NCI-H1436 treated with DMSO at 0.1 percent for 48 hours (cell line): ENCODE results near the gene RBM20.

Source experiments
- DNase-seq: peaks from one replicate; lab custom pipeline; 2025; lab: John Stamatoyannopoulos, UW

RBM20 gene

DNA sequence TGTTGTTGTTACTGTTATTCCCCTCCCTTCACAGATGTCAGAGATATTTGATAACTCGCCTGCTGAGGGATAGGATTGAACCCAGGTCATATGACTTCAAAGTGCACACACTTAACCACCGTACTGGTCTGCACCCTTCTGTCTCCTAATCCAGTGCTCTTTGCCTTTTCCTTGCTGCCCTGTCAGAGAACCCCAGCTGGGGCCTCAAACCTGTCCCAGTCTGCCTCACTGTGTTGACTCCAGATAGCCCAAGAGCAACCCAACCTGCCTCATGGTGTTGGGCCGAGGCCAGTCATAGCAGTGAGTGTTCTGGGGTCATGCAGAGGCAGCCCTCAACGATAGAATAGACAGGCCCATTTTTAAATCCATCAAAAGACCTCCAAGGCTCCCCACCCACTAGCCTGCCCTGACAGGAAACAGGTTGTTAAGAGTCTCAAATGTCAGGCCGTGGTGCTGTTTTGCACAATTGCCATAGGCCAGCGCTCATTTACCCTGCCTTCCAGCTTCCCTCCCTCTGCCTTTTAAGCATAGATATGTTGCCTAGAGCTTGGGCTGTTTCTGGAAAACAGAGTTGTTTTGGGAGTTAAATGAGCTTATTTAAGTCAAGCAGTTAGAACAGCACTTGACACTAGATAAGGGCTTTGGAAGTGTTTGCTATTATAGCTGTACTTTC lies 190.6 kb downstream of the RBM20 start:
- peak; percentile 95 for DNase-seq

DNA sequence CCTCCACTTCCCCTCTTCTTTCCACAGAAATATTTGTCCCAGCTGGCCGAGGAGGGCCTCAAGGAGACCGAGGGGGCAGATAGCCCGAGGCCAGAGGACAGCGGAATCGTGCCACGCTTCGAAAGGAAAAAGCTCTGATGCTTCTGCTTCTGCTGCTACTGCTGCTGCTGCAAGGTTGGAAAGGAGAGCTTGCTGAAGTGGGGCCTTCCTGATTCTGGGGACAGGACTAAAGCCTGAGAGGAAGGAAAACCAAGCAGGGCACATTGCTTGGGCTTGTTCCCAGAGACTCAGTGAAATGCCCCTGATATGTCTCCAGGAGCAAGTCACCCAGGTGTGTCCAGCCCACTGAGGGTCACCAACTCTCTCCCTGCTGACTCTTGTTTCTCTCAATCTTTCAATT lies 191.7 kb downstream of the RBM20 start:
- DNase-seq: no peak

DNA sequence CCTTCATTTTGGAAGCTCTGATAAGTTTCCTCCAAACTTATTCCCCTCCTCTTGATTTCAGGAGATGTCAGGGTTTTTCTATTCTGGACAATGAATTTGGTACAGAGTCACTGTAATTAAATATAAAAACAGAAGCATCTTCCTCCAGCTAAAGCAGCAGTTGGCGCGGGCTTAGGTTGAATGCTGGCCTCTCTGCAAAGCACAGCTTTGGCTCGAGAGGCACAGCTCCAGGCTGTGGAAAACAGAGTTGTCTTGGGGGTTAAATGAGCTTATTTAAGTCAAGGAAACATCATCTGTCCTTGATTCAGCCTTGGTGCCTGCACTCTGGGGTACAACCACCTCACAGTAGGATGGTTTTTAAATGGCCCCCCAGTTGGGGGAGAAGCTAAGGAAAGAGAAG lies 192.6 kb downstream of the RBM20 start:
- DNase-seq: no peak

DNA sequence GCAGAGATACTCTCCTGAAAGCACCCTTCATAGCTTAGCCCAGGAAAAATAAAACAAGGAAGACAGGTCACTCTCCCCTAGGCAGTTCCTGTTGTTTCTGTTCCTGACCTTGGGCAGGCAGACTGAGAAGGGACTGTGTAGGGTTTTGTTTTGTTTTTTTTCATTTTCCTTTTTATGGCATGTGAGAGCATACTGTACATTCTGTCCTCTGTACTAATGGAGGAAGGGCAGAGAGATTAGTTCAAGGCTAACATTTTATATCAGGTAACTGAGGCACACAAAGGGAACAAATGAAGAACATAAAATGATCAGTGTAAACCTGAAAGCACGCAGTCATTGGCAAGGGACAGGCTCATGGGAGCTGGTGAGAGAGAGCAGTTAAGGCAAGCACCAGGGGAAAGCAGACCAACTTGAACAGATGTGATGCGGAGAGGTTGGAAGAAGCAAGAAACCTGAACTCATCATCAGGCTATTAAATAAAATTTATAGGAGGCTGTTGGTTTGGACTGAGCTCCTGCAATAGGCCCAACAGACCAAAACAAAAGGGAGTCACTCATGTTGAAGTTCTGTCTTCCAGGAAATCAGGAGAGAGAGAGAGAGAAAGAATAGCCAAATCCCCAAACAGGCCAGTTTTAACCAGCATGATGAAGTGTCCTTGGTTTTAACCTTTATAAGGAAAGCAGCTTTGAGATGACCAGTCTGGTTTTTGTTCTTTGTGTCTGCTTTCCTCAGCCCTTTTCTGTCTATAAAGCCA lies 193.5 kb downstream of the RBM20 start:
- no peak for DNase-seq

DNA sequence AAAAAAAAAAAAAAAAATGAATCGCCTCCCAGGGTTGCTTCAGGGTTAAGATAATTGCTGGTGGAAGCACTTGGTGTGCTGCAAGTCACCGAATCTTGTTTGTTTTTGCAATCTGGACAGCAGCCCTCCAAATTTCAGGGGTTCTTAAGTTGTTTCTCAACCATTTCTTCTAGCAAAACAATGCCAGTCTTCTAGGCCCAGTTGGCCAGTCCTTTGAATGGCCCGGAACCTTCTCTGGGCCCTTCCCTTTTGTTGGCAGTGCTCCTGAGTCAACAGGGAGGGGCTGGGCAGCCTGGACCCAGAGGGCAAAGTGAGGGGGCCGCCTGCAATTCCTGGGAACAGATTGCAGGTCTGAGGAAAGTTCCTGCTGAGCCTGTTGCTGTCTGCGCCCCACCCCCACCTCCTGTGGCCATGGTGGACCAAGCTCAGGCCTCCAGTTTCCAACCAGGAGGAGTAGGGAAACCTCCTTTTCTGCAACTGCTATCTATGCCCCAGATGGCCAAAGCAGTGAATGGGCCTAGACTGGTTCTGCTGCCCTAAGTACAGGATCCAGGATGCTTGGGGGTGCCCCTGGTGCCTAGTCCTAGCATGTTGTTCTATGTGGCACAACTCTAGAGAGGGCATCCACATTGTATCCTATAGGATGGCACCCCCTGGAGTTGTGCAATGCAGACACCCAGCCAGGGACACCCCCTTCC lies 196.2 kb downstream of the RBM20 start:
- DNase-seq: no peak

DNA sequence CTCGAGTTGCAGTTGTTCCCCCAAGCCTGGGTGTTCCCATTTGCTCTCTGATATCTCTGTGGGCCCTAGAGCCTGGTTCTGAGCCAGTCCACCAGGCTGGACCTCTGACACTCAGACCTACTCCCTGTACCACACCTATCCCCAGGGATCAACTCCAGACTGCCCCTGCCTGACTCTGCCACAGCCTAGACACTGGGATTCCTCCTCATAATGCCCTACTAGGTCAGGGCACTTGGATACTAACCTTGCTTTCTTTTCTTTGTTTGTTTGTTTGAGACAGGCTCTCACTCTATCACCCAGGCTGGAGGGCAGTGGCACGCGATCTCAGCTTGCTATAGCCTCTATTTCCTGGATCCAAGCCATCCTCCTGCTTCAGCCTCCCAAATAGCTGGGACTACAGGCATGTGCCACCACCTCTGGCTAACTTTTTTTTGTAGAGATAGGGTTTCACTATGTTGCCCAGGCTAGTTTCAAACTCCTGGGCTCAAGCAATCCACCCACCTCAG lies 196.8 kb downstream of the RBM20 start:
- no peak for DNase-seq

DNA sequence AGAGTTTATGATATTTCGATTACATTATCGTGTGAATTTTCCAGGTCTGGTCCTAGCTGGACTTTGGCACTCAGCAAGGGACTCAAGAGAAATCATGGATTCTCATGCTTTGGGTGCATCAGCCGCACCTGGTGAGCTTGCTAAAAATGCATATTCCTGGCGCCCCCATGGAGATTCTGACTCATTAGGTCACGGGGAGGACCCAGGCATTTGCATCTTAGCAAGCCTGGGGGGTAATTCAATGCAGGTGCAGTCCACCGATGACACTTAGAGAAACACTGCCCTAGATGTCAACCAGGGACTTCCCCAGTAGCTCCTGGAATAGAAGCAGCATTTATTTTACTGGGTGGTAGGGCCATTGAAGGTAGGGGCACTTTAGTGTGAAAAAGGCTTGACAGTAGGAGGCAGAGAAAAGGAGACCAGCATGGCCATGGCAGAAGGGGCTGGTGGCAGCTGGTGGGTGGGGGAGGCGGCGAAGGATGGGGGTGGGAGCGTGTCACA lies 197.7 kb downstream of the RBM20 start:
- DNase-seq: no peak

DNA sequence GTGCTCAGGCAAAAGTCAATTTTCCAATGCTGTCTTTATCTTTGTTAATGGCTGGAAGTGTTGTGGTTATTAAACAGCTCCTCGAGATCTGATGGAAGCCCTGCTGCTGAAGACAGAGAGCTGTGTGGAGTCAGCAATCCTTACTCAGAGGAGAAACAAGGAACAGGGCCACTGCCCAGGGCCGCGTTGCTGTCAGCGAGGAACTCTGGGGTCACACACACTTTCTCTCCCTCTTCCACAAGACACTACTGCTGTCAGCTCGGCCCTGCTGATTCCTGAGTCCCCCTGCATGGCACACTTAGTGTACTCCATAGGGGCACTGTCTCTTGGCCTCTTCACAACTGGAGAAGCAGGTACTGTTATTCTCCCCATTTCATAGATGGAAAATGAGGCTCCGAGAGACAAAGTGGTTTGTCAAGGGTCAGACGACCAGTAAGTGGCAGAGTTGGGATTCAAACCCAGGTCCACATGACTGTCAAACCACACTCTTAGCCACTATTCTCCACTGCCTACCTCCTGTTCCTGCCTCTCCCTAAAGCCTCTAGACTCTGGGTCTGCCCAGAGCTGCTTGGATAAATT lies 198.3 kb downstream of the RBM20 start:
- DNase-seq: no peak

DNA sequence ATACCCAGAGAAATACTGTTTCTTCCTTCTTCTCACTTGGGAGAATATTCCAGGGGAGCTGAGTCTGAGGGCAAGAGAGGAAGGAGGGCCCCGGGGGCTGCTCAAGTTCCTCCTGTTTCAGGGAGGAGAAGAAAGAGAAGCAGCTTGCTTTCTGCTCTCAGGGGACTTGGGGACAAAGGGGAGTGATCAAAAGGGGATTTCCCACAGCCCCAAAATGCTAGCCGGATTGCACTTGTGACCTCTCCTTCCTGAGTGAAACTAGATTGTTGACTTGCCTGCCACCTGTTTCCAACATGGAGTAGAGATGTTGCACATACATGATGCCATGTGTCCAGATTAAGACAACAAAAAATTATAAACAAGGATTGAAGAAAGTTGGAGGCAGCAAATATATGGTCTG lies 198.9 kb downstream of the RBM20 start:
- DNase-seq: peak; percentile 28

DNA sequence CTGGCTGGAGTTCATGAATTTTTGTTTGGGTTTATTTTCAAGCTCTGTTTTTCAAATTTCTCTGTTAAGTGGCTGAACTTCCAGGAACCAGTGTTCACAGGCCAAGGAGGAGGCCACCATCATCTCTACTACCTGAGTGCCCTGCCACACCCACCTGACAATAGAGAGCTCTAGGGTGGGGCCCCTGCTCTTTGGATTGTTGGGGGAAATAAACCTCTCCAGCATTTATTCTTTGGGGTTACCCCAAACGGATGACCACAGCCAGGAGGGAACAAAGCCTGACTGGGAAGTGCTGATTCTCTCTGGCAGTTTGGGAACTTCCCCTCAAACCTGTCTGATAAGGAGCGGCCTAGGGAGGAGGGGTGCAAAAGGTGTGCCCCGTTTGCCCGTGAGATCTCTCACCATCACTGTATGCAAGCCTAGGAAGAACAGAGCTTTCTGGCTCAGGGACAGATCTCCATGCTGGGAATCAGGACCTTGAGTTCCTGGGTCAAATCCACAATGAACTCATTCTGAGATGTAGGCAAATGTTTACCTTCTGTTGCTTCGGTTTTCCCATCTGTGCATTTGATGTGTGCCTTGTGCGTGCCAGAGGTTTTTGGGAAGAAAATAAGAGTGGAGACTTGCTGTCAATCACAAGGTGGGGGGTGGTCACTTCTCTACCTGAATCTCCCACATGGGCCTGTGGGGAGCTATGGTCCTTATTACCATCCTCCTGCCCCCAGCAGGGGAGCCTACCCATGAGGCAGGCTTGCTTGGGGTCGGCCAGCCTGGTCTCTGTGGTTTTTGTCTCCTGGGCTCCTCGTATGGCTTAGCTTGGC lies 199.9 kb downstream of the RBM20 start:
- DNase-seq: no peak

DNA sequence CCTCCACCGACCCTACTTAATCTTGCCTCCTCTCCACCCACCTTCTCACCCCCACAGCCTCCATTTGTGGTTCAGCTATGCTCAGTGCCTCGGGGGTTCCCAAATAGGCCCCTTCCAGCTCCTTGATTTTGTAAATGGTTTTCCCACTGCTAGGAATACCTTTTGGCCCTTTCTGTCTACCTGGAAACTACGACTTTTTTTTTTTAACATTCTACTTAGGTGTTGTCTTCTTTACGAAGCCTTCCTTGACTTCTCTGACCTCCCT lies 200.4 kb downstream of the RBM20 start:
- no peak for DNase-seq

DNA sequence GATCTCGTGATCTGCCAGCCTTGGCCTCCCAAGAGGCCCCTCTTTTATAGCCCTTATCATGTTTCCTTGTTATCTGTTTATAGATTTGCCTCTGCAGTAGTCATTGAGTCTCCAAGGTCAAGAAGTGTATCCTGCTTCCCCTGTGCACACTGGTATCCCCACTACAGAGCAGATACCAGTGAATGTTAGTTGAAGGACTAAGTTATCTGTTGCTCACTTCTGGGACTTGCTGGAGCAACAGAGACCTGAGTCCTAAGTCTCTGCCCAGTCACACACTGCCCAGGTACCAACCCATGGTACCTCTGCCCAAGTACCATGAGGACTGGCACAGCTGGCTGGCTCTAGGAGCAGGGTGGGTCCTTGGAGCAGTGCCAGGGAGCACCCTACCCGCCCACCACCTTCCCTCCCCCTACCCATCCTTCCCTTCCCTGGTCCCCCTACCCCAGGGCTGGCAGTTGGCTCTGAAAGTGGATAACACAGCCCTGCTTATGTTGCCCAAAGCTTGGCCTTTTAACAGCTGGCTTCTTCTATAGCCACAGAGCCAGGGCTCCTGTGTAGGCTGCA lies 201.1 kb downstream of the RBM20 start:
- no peak for DNase-seq

DNA sequence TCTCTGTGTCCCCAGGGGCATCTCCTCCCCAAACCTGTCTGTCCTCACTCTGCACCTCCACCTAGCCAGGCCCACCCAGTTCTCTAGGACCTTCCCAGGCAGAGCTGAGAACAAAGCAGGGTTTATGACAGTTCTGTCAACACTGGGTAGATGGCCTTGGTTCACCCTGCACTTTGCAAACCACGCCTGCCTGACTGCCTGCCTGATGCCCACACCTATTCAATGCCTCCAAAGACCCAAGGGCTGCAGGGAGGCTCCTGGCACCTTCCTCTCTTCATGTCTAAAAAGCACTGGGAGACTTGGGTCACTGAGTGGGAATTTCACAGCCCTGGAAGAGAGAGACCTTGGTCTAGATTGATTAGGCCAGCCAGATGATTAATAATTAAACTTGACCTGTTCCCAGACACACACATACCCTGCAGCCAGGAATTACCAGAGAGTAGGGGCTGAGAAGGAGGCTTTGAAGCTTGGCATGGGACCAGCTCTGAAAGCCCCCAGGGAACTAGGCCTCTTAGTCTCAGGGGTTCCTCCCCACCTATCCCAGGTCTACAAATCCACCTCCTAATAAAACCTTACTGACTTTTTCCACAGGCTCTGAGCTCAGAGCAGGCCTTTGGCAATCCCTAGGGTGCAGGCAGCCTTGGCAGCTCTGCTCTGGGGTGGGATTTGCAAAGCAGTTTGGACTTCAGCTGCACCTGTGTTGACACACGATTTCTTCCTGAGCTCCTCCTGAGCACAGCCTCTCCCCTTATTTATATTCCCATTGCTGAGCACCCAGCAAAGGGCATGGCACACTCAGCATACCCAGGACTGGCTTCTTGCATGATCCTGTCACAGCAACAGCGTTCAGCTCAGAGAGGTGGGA lies 201.9 kb downstream of the RBM20 start:
- peak; percentile 89 for DNase-seq

DNA sequence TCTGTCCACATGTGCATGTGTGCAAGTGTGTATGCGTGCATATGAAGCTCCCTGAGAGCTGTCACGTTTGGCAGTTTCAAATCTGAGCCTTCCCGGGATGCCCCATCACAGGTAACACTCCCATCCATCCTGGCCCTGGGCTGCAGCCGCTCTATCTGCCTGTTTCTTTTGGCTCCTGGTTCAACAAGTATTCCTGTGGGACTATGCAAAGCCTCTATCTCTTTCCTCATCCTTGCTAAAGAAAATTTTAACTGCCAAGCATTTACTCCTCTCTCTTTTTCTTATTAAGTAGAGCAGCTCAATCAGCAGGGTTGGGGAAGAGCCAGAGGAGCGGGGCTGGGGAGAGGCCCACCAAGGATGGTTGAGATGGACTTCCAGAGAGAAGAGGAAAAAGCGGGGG lies 203.2 kb downstream of the RBM20 start:
- no peak for DNase-seq

DNA sequence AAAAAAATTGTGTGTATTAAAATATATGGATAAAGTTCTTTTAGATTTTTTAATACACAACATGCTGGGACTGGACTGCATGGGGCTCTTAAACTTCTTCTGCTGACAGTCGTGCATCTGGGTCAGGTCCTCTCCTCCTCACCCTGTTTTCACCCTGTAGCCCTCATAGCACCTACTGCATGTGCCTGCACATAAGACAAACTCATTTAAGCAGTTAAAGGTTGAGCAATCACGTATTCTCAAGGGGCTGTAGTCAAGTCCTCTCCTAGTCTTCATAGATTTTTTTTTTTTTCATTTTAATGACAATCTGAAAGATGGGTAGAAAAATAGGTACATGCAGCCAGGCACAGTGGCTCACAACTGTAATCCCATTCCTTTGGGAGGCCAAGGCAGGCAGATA lies 204.0 kb downstream of the RBM20 start:
- DNase-seq: no peak

DNA sequence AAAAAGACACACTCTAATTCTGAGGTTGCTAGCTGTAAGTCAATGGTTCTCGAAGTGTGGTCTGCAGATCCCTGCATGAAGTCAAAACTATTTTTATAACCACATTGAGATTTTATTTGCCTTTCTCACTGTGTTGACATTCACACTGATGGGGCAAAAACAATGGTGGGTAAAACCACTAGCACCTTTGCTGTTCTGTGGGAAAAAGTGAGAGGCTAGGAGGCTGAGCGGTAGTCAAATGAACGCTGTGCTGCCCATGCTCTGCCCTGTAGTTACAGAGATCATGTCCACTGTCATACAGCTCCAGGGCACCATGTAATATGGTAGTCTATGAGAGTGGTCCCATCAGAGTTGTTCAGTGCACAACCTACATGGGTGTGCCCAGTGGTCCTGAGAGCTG lies 206.0 kb downstream of the RBM20 start:
- no peak for DNase-seq

DNA sequence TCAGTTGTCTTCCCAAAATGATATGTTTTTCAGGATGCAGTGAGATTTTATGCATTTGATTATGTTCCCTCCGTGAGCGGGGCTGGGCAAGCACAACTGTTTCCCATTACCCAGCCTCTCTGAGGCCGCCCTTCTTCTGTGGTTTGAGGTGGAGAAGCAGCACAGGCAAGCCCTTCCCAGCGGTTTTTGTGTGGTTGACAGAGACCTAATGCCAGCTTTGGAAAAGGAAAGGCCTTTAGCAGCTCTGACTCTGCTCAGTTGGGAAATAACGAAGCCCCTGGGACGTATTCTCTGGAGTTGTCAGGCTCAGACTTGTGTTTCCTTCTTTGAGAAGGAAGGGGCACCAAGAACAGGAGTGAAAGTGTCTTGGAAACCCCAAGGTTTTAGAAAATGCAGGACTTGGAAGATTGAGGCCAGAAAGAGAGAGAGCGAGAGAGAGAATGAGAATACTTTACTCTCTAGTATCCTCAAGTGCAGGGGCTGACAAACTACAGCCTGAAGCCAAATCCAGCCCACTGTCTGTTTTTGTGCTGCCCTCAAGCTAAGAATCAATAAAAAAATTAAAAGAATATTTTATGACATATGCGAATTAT lies 207.0 kb downstream of the RBM20 start:
- DNase-seq: no peak

DNA sequence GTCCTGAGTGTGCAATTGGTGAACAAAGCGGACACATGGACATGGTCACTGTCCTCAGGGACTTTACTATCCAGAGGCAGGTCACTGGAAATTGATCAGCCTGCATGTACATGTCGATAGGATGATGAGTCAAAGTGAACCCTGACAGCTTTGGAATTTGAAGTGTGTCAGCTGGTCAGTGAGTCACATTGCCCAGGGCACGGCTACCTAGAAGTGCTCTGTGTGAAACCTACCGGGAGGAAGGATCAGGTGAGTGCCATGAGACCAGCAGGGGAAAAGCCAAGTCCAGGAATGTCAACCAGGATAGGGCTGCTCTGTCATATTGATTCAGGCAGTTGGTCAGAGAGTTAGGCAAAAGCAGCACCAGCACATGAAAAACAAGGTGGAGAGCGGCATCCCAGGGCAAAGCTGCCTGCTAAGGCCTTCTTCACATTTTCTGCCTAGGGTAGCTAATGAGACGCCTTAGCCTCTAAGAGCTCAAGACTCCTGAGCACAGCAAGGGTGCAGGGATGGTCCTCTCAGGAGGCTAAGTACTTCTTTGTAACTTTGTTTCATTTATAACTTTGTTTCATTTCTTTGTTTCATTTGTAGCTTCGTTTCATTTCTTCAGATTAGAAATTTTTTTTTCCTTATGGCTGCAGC lies 208.2 kb downstream of the RBM20 start:
- no peak for DNase-seq

DNA sequence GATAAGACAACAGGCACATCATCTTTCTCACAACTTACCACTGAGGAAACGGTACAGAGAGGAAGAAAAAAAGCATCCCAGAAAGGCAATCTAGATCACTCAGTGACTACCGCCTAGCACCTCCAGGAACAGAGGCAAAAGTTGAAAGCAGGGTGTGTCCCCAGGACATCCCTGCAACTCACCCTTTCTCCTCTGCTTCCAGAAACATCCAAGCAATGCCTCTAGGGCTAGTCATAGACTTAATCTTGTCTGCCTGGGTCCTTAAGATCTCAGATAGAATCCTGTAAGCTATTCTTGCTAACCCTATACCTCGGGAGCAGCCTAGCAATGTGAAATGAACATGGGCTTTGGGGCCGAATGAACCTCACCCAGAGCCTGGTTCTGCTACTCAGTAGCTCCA lies 208.8 kb downstream of the RBM20 start:
- no peak for DNase-seq
